Spleen (tissue), 11 donors: ENCODE results near the gene C14orf132. TPM values are rescaled to one million over a fixed set of nuclear protein-coding genes. Genes with fewer than 3 reads are reported as not detected.

Source experiments
- DNase-seq: peaks from one replicate; pipeline ENCODE4 v3.0.0-alpha.2; 2020
- H3K27ac ChIP-seq, 8 donors: fragments of 200-600 bp; sonication (generic) in 7 of 8; 1 replicate in 4 of 8; 2 replicates in 4 of 8; pipeline versions ENCODE4 v1.5.0 to v1.8.0; 2016 to 2021; ENCODE audit warnings: inconsistent platforms in 4 of 8, mild to moderate bottlenecking in 4 of 8, moderate library complexity in 1 of 8
- H3K27me3 ChIP-seq, 7 donors: fragments of 200-600 bp; sonication (generic) in 6 of 7; replicated peaks in 1 of 7; 1 replicate in 4 of 7; 2 replicates in 3 of 7; pipeline versions ENCODE4 v1.5.0 to v1.8.0; 2016 to 2021; ENCODE audit warnings: inconsistent platforms in 3 of 7, mild to moderate bottlenecking in 1 of 7
- H3K36me3 ChIP-seq, 6 donors: fragments of 200-600 bp; sonication (generic) in 5 of 6; 1 replicate in 4 of 6; 2 replicates in 2 of 6; pipeline versions ENCODE4 v1.5.0 to v1.8.0; 2016 to 2021; ENCODE audit warnings: inconsistent platforms in 2 of 6
- H3K4me1 ChIP-seq, 6 donors: fragments of 200-600 bp; sonication (generic) in 5 of 6; 1 replicate in 3 of 6; 2 replicates in 3 of 6; pipeline versions ENCODE4 v1.5.0 to v1.8.0; 2016 to 2021; ENCODE audit warnings: inconsistent platforms in 3 of 6
- H3K4me3 ChIP-seq, 8 donors: fragments of 200-600 bp; sonication (generic) in 7 of 8; 1 replicate in 4 of 8; 2 replicates in 4 of 8; pipeline versions ENCODE4 v1.5.0 to v1.8.0; 2016 to 2021; ENCODE audit warnings: inconsistent platforms in 4 of 8, mild to moderate bottlenecking in 4 of 8, moderate library complexity in 2 of 8
- H3K9me3 ChIP-seq, 8 donors: fragments of 200-600 bp; sonication (generic) in 7 of 8; 1 replicate in 4 of 8; 2 replicates in 4 of 8; pipeline versions ENCODE4 v1.5.0 to v1.8.0; 2016 to 2021; ENCODE audit warnings: inconsistent platforms in 4 of 8
- CTCF ChIP-seq, 11 experiments: fragments of 200-600 bp in 7 of 11; fragments of 450-650 bp in 4 of 11; sonication (generic) in 4 of 11; IDR thresholded peaks in 8 of 11; conservative IDR thresholded peaks in 3 of 11; 1 replicate in 7 of 11; 2 replicates in 4 of 11; pipeline versions ENCODE4 v1.4.0 to v1.8.0; 2016 to 2021; ENCODE audit warnings: antibody characterized with exemption in 11 of 11, inconsistent platforms in 4 of 11, mild to moderate bottlenecking in 1 of 11
- POLR2A ChIP-seq, 3 donors: fragments of 450-650 bp; IDR thresholded peaks; one replicate each; pipeline ENCODE4 v1.5.1; 2017; ENCODE audit warnings: antibody characterized with exemption in 3 of 3, mild to moderate bottlenecking in 1 of 3
- POLR2AphosphoS5 ChIP-seq, 3 donors: sonication (generic); formaldehyde crosslinking; IDR thresholded peaks; one replicate each; pipeline ENCODE4 v1.5.1; 2017; ENCODE audit warnings: antibody characterized with exemption in 3 of 3
- WGBS, 5 donors: extraction: QIAGEN DNeasy Blood & Tissue Kit in 3 of 5; methylation state at CpG; one replicate each; pipeline versions ENCODE4 v1.1.5 to v1.1.7; 2013 to 2018; 5-methylcytosine and 5-hydroxymethylcytosine counted together
- intact Hi-C: fragments of 100-400 bp; cut with DNase I; formaldehyde crosslinking; loops from one replicate; pipeline ENCODE4 v1.15.0; 2023; ENCODE audit warnings: low total_unique reads
- polyA plus RNA-seq, 3 donors: library from polyadenylated mRNA; stranded (reverse); fragments of 200-250 nt; gene quantifications; one replicate each; pipeline ENCODE4 v1.2.1, GENCODE V29; 2013
- total RNA-seq, 7 donors: library from RNA; depleted of rRNA in 3 of 7; stranded (reverse); fragments of >200 nt in 3 of 7; fragmentation: NEBNext Ultra II Directional in 4 of 7; extraction: Animal tissue kit (Norgen Biotek cat#: 25700) in 4 of 7; gene quantifications; one replicate each; pipeline versions ENCODE4 v1.1.0 to v1.2.1, GENCODE V29; 2016 to 2021
- donor health status: healthy with polysubstance abuse.
- donor health status: DM: no; HTN: no; CAD: no; lungs with moderate emphysema.
- donor health status: DM: no; HTN: no; CAD: no.
- donor health status: Bipolar disorder and iron deficiency.
- donor health status: healthy.
- donor health status: DM: no; HTN: no; CAD: no.
- donor health status: DM: yes; HTN: yes; CAD: no.

C14orf132 gene
- total and polyA plus RNA-seq, 10 donors: 1.8 to 16.4 (median 7.8) TPM

- WGBS, 5 donors: 83 to 90% (median 87%) methylated on average over 11 of the region's 11 CpGs
- Histone ChIP-seq H3K9me3 (peaks cover 0 to 2% (median 0%) of the 10 kb centered on the region in 8 donors), H3K36me3 (peaks cover 0 to 12% (median 0%) of the 10 kb centered on the region in 6 donors), H3K4me3 (no peak overlapping the region), H3K27me3 (peaks cover 0 to 15% (median 0%) of the 10 kb centered on the region in 7 donors), H3K27ac (no peak overlapping the region), H3K4me1 (no peaks in the 10 kb centered on the region)
- intact Hi-C loops: no loop called here
- peak; percentile 17 for DNase-seq
- no peak for TF ChIP-seq POLR2A (IDR thresholded peaks at IDR 0.05)
- TF ChIP-seq POLR2AphosphoS5 (IDR thresholded peaks at IDR 0.05): no peak
- TF ChIP-seq CTCF (IDR thresholded peaks at IDR 0.05 in 8 of 11, conservative IDR thresholded peaks at IDR 0.05 in 3 of 11): no peak
Observed at GRCh38 chr14:96082420-96083300, 43.5 kb downstream of the C14orf132 start.

- 82 to 88% (median 85%) methylated on average over 10 of the region's 10 CpGs for WGBS, 5 donors
- peak; percentile 17 for DNase-seq
- intact Hi-C loops: no loop called here
Observed at GRCh38 chr14:96083667-96084320, 44.6 kb downstream of the C14orf132 start.

GRCh38 chr14:96084796-96085195 lies 45.6 kb downstream of the C14orf132 start:
- no peaks in the 10 kb centered on the region for H3K4me1 ChIP-seq
- intact Hi-C loops: no loop called here

More at GRCh38 chr14:96083667-96084320, 44.6 kb downstream of the C14orf132 start:
- H3K27me3 ChIP-seq: peaks cover 0 to 18% (median 0%) of the 10 kb centered on the region in 7 donors
- H3K4me3 ChIP-seq: no peak overlapping the region
- TF ChIP-seq POLR2AphosphoS5 (IDR thresholded peaks at IDR 0.05): no peak
- no peak for TF ChIP-seq CTCF (IDR thresholded peaks at IDR 0.05 in 8 of 11, conservative IDR thresholded peaks at IDR 0.05 in 3 of 11)
- TF ChIP-seq POLR2A (IDR thresholded peaks at IDR 0.05): no peak
- peaks cover 0 to 2% (median 0%) of the 10 kb centered on the region in 8 donors for H3K9me3 ChIP-seq
- peaks cover 0 to 12% (median 0%) of the 10 kb centered on the region in 6 donors for H3K36me3 ChIP-seq
- no peaks in the 10 kb centered on the region for H3K4me1 ChIP-seq
- H3K27ac ChIP-seq: no peak overlapping the region

More at GRCh38 chr14:96084796-96085195, 45.6 kb downstream of the C14orf132 start:
- TF ChIP-seq POLR2AphosphoS5 (IDR thresholded peaks at IDR 0.05): no peak
- no peak for TF ChIP-seq CTCF (IDR thresholded peaks at IDR 0.05 in 8 of 11, conservative IDR thresholded peaks at IDR 0.05 in 3 of 11)
- no peak for TF ChIP-seq POLR2A (IDR thresholded peaks at IDR 0.05)
- Histone ChIP-seq H3K27me3 (peaks cover 0 to 21% (median 0%) of the 10 kb centered on the region in 7 donors), H3K9me3 (peaks cover 0 to 2% (median 0%) of the 10 kb centered on the region in 8 donors), H3K4me3 (no peak overlapping the region), H3K27ac (no peak overlapping the region), H3K36me3 (peaks cover 0 to 12% (median 0%) of the 10 kb centered on the region in 6 donors)
- peak; percentile 33 for DNase-seq
- 71 to 85% (median 74%) methylated on average over 1 to 4 of the region's 4 CpGs for WGBS, 5 donors
